Thyroid gland (tissue), 4 donors: Measurements from ENCODE around the gene CAMTA1. TPM values are rescaled to one million over a fixed set of nuclear protein-coding genes. Genes with fewer than 3 reads are reported as not detected.

Source experiments
- DNase-seq, 2 donors: peaks; one replicate each; pipeline ENCODE4 v3.0.0-alpha.2; 2019
- H3K27ac ChIP-seq, 3 donors: fragments of 200-600 bp; sonication (generic); 1 replicate in 2 of 3; 2 replicates in 1 of 3; pipeline ENCODE4 v1.5.1; 2016 to 2019; ENCODE audit warnings: mild to moderate bottlenecking in 1 of 3, moderate library complexity in 1 of 3
- H3K27me3 ChIP-seq: fragments of 200-600 bp; sonication (generic); one replicate; pipeline ENCODE4 v1.5.1; 2019
- H3K36me3 ChIP-seq, 2 donors: fragments of 200-600 bp; sonication (generic); one replicate each; pipeline ENCODE4 v1.5.1; 2016 to 2019
- H3K4me1 ChIP-seq, 2 donors: fragments of 200-600 bp; sonication (generic); one replicate each; pipeline ENCODE4 v1.5.1; 2017 to 2019
- H3K4me3 ChIP-seq, 3 donors: fragments of 200-600 bp; sonication (generic); replicated peaks in 1 of 3; 1 replicate in 2 of 3; 2 replicates in 1 of 3; pipeline ENCODE4 v1.5.1; 2016; ENCODE audit warnings: mild to moderate bottlenecking in 1 of 3
- H3K9me3 ChIP-seq: fragments of 200-600 bp; sonication (generic); one replicate; pipeline ENCODE4 v1.5.1; 2017
- POLR2A ChIP-seq, 2 donors: fragments of 450-650 bp; IDR thresholded peaks; one replicate each; pipeline ENCODE4 v1.6.1; 2017; ENCODE audit warnings: antibody characterized with exemption in 2 of 2, mild to moderate bottlenecking in 2 of 2, moderate library complexity in 1 of 2
- WGBS, 2 donors: methylation state at CpG; one replicate each; pipeline ENCODE4 v1.1.5; 2017; 5-methylcytosine and 5-hydroxymethylcytosine counted together
- intact Hi-C: fragments of 100-400 bp; cut with DNase I; formaldehyde crosslinking; loops from one replicate; pipeline ENCODE4 v1.15.1; 2023
- total RNA-seq, 4 donors: library from RNA; depleted of rRNA; stranded (reverse); fragments of >200 nt; gene quantifications; one replicate each; pipeline ENCODE4 v1.2.3, GENCODE V29; 2016
- TF ChIP-seq, protein P1 (sequence below), 6 experiments: fragments of 200-600 bp in 3 of 6; fragments of 450-650 bp in 3 of 6; sonication (generic) in 3 of 6; IDR thresholded peaks; one replicate each; pipeline ENCODE4 v1.5.1; 2016 to 2019; ENCODE audit warnings: antibody characterized with exemption in 6 of 6, mild to moderate bottlenecking in 2 of 6, inconsistent platforms in 1 of 6, moderate library complexity in 1 of 6

Gene CAMTA1
- total RNA-seq, 4 donors from 2014 or later: 63.9 to 124 (median 101) TPM

DNA sequence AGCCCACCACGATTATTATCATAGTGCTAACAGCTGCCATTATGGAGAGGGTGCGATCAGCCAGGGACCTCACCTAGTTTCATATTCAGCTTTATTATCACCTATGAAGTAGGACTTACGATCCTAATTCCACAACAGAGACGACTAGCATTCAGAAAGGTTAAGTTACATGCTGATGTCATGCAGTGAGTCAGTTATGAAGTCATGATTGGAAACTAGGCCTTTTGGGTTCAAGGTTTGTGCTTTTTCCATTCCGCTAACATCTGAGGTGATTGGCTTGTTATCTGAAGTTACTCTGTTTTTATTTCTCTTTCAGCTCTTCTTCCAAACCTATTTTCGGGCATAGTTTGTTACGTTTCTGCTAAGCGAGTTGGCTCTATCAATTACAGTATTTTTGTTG, 251.1 kb downstream of the CAMTA1 start:
- Histone ChIP-seq H3K4me3 (no peak overlapping the region), H3K27ac (no peak overlapping the region), H3K4me1 (no peaks in the 10 kb centered on the region), H3K9me3 (no peaks in the 10 kb centered on the region), H3K27me3 (no peaks in the 10 kb centered on the region), H3K36me3 (no peaks in the 10 kb centered on the region)
- WGBS, 2 donors: 90 to 93% methylated on average over 8 of the region's 8 CpGs
- TF ChIP-seq, protein P1, sequence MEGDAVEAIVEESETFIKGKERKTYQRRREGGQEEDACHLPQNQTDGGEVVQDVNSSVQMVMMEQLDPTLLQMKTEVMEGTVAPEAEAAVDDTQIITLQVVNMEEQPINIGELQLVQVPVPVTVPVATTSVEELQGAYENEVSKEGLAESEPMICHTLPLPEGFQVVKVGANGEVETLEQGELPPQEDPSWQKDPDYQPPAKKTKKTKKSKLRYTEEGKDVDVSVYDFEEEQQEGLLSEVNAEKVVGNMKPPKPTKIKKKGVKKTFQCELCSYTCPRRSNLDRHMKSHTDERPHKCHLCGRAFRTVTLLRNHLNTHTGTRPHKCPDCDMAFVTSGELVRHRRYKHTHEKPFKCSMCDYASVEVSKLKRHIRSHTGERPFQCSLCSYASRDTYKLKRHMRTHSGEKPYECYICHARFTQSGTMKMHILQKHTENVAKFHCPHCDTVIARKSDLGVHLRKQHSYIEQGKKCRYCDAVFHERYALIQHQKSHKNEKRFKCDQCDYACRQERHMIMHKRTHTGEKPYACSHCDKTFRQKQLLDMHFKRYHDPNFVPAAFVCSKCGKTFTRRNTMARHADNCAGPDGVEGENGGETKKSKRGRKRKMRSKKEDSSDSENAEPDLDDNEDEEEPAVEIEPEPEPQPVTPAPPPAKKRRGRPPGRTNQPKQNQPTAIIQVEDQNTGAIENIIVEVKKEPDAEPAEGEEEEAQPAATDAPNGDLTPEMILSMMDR (IDR thresholded peaks at IDR 0.05): no peak
- no peak for TF ChIP-seq POLR2A (IDR thresholded peaks at IDR 0.05)
- intact Hi-C loops: no loop called here
- no peak for DNase-seq

DNA sequence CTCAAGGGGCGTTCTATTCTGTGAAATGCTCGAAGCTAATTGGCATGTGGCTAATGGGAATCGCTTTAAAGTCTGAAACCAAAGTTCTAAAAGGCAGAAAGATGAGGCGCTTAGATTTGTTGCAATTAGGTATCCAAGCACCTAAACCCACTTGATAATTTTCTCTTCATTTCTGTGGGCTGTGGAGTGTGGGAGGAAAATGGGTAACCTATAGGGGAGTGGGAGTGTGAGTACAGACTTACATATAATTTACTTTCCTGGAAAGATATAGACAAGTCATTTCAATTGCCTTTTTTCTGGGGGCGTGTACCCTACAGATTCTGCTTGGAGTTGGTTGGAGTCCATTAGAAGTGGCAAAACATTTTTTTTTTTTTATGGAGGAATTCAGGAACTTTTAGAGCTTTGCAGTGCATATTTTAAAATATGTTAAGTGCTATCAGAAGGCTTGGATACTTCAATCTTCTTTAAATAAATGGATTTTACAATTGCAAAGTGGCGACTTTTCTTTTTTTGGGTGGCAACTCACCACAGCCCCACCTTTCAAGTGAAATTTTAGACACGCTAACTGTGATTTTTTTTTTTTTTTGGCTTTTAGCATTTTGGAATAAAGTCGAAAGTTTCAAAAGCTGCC, 254.5 kb downstream of the CAMTA1 start:
- TF ChIP-seq POLR2A (IDR thresholded peaks at IDR 0.05): no peak
- TF ChIP-seq, protein P1 (IDR thresholded peaks at IDR 0.05): no peak

DNA sequence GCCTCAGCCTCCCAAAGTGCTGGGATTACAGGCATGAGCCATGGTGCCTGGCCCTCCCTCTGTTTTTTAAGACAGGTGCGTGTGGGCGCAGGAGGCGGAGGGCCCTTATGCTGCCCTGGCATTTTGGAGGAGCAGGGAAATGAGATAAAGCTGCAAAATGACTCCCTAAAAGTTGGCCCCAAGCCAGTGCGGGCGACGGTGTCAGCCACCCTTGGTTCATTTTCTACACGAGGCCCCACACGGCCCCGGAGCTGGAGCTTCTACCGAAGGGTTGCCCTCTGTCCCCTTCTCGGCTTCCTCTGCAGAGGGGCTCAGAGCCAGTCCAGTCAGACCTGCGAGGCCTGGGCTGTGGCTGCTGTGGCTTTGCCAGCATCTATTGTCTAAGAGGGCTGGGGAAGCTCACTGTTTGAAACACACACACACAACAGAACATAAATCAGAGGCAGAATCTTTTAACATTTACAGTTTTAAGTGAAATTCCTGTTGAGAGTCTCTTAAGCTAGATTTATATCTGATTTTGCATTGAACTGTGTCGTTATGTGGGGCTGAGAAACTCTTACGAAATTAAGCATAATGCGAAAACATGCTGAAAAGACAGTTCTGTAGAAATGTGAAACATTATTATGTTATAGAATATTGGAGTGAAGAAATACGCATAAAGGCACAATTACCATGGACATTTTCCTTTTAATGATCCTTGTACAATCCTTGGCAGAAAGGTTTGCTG, 255.9 kb downstream of the CAMTA1 start:
- Histone ChIP-seq H3K27me3 (no peaks in the 10 kb centered on the region), H3K4me3 (no peak overlapping the region), H3K9me3 (no peaks in the 10 kb centered on the region), H3K27ac (no peak overlapping the region), H3K36me3 (no peaks in the 10 kb centered on the region), H3K4me1 (no peaks in the 10 kb centered on the region)
- intact Hi-C loops: loop anchor here (5.0 kb wide), 1 partner anchor 606 kb away; no protein-coding TSS in a partner anchor
- no peak for TF ChIP-seq POLR2A (IDR thresholded peaks at IDR 0.05)
- TF ChIP-seq, protein P1 (IDR thresholded peaks at IDR 0.05): no peak
- DNase-seq: no peak
- 79% methylated on average over 16 of the region's 16 CpGs for WGBS, 2 donors

More for the DNA sequence above, 254.5 kb downstream of the CAMTA1 start:
- no peaks in the 10 kb centered on the region for H3K36me3 ChIP-seq
- no peak overlapping the region for H3K27ac ChIP-seq
- intact Hi-C loops: loop anchor here (5.0 kb wide), 1 partner anchor 608 kb away; no protein-coding TSS in a partner anchor
- 84 to 90% methylated on average over 8 of the region's 8 CpGs for WGBS, 2 donors
- H3K9me3 ChIP-seq: no peaks in the 10 kb centered on the region
- no peaks in the 10 kb centered on the region for H3K27me3 ChIP-seq
- no peak overlapping the region for H3K4me3 ChIP-seq
- no peaks in the 10 kb centered on the region for H3K4me1 ChIP-seq
- no peak for DNase-seq

DNA sequence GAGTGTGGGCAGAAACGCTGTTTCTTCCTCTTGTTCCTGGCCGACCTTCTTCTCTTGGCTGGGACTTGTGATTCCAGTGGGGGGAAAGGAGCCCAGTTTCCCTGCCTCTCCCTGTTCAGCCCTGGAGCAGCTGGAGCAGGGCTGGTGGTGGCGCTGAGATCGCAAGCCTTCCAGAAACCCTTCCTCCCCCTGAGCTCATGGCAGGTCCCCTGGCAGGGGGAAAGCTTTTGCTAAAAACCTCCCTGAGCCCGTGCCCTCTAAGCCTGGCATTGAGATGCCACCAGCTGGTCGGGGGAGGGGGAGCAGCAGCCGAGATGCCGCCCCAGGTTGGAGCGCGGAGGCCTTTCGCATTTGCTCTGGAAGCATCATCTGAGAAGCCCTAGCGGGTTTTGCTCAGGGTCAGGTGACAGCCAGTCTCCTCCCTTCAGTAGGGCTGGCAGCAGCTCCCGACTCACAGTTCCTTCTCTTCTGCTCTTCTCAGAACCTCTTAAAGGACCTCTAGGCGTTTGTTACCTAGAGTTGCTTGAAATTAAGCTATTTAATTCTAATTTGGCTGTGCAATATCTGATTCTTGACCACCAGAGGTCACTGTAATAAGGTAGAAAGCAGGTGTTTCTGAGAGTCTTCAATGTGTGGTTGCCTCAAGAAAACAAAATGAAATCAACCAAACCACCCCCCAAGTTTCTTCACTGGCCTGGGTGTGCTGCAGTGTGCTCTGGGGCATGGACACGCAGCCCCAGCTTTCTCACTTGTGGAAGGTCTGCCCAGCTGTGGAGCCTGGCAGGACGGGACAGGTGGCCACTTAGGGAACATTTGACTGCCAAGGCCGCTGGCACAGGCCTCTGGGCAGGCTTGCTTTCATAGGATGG, 257.3 kb downstream of the CAMTA1 start:
- Histone ChIP-seq H3K36me3 (no peaks in the 10 kb centered on the region), H3K4me1 (no peaks in the 10 kb centered on the region), H3K27ac (no peak overlapping the region), H3K4me3 (no peak overlapping the region), H3K9me3 (no peaks in the 10 kb centered on the region), H3K27me3 (no peaks in the 10 kb centered on the region)
- TF ChIP-seq, protein P1 (IDR thresholded peaks at IDR 0.05): peak; percentile 19 to 64 (median 50)
- no peak for TF ChIP-seq POLR2A (IDR thresholded peaks at IDR 0.05)
- peak; percentile 31 to 32 for DNase-seq
- intact Hi-C loops: loop anchor here (5.0 kb wide), 1 partner anchor 605 kb away; no protein-coding TSS in a partner anchor
- WGBS, 2 donors: 36 to 55% methylated on average over 8 to 13 of the region's 17 CpGs
